Activated CD4-positive, alpha-beta T cell treated with anti-CD3 and anti-CD28 coated beads, Interleukin-2, amount 10 ng/mL, durations not matched to agents 24 days and 14 days (primary cell): Measurements from ENCODE around the gene CR1L. TPM values are rescaled to one million over a fixed set of nuclear protein-coding genes. Genes with fewer than 3 reads are reported as not detected.
"Not testable (repeated sequence)": the region's sequence is repeated elsewhere in the genome, so short reads cannot be mapped to it uniquely, and the experiment has no call there.

ENCODE experiments used
- DNase-seq: peaks from one replicate; pipeline ENCODE4 v3.0.0; 2022
- H3K27ac Mint-ChIP-seq: one replicate; pipeline ENCODE4 v1.8.0; 2022; ENCODE audit warnings: mild to moderate bottlenecking, mixed read lengths
- H3K27me3 Mint-ChIP-seq: one replicate; pipeline ENCODE4 v1.8.0; 2022; ENCODE audit warnings: mixed read lengths
- H3K36me3 Mint-ChIP-seq: one replicate; pipeline ENCODE4 v1.8.0; 2022; ENCODE audit warnings: low read depth, mild to moderate bottlenecking, mixed read lengths
- H3K4me1 Mint-ChIP-seq: one replicate; pipeline ENCODE4 v1.8.0; 2021; ENCODE audit warnings: mixed read lengths
- H3K4me3 Mint-ChIP-seq: one replicate; pipeline ENCODE4 v1.8.0; 2022; ENCODE audit warnings: mild to moderate bottlenecking, moderate library complexity, mixed read lengths
- H3K9me3 Mint-ChIP-seq: one replicate; pipeline ENCODE4 v1.8.0; 2021; ENCODE audit warnings: mixed read lengths
- intact Hi-C: fragments of 100-400 bp; cut with micrococcal nuclease; formaldehyde crosslinking; loops from one replicate; pipeline ENCODE4 v1.15.1; 2023
- total RNA-seq: library from RNA; stranded (reverse); gene quantifications from 2 replicates; pipeline ENCODE4 v1.2.3, GENCODE V29; 2022

The CR1L gene
- total RNA-seq, 1 donor from 2014 or later: not detected

- no peak for DNase-seq
- Mint-ChIP-seq H3K36me3 (no peaks in the 10 kb centered on the region), H3K9me3 (peaks cover 6% of the 10 kb centered on the region), H3K4me1 (no peaks in the 10 kb centered on the region), H3K27me3 (peaks cover 10% of the 10 kb centered on the region), H3K27ac (no peak overlapping the region), H3K4me3 (no peak overlapping the region)
- intact Hi-C loops: no loop called here
Observed at GRCh38 chr1:207719234-207719633, 74.3 kb downstream of the CR1L start.

DNA sequence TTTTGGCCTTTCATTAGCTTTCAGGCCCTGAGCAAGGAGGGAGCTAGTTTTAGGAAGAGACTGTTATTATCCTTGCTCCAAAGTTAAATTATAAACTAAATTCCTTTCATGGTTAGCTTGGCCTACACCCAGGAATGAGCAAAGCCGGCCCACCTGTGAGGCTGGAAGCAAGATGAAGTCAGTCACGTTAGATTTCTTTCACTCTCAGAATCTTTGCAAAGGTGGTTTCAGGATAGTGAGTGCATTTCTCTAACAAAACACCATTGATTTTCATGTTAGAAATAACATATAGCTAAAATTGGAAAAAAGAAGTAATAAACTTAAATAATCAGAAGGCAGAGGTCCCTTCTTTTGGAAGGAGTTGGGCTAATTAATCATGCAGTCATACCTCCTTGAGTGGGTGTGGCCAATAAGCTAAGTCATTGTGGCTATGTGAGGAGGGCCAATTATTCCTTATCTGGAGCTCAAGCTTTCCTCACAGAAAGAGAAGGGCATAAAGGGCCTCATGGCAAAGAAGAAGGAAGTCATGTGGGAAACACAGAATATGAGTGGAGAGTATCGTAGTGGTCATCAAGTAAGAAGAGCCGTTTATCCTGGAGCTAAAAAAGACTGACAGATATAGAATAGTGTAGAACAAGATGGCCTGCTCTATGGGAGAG lies 83.4 kb downstream of the CR1L start:
- intact Hi-C loops, H3K4me3 Mint-ChIP-seq, H3K27ac Mint-ChIP-seq, H3K4me1 Mint-ChIP-seq, H3K36me3 Mint-ChIP-seq, H3K27me3 Mint-ChIP-seq, H3K9me3 Mint-ChIP-seq: not testable (repeated sequence)
- DNase-seq: peak; percentile 23

- H3K4me3 Mint-ChIP-seq, intact Hi-C loops, H3K27ac Mint-ChIP-seq, H3K4me1 Mint-ChIP-seq, H3K9me3 Mint-ChIP-seq, DNase-seq, H3K36me3 Mint-ChIP-seq: not testable (repeated sequence)
- peaks cover 13% of the 10 kb centered on the region for H3K27me3 Mint-ChIP-seq
Observed at GRCh38 chr1:207737503-207738157, 92.7 kb downstream of the CR1L start.

DNA sequence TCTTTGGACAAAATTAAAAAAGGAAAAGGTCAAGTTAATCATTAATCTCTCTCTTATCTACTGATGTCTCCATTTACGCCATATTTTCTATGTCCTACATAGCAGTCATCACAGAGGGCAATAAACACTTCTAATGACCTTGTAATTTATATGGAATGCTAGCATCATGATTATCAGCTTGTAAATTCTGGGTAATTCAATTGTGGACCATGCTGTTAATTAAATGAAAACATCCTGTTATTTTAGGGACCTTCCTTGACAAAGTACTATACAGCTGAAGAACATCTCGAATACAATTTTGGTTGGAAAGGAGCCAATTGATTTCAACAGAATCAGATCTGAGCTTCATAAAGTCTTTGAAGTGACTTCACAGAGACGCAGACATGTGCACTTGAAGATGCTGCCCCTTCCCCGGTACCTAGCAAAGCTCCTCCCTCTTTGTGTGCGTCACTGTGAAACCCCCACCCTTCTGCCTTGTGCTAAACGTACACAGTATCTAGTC lies 93.3 kb downstream of the CR1L start:
- H3K36me3 Mint-ChIP-seq, H3K4me1 Mint-ChIP-seq, H3K27ac Mint-ChIP-seq, DNase-seq, H3K4me3 Mint-ChIP-seq, H3K9me3 Mint-ChIP-seq, intact Hi-C loops: not testable (repeated sequence)
- peaks cover 13% of the 10 kb centered on the region for H3K27me3 Mint-ChIP-seq

GRCh38 chr1:207740207-207740606 lies 95.3 kb downstream of the CR1L start:
- no peak overlapping the region for H3K4me3 Mint-ChIP-seq
- peaks cover 5% of the 10 kb centered on the region for H3K4me1 Mint-ChIP-seq
- H3K27me3 Mint-ChIP-seq: peaks cover 13% of the 10 kb centered on the region
- DNase-seq: no peak
- no peak overlapping the region for H3K27ac Mint-ChIP-seq
- H3K36me3 Mint-ChIP-seq: no peaks in the 10 kb centered on the region
- no peaks in the 10 kb centered on the region for H3K9me3 Mint-ChIP-seq
- intact Hi-C loops: no loop called here

DNA sequence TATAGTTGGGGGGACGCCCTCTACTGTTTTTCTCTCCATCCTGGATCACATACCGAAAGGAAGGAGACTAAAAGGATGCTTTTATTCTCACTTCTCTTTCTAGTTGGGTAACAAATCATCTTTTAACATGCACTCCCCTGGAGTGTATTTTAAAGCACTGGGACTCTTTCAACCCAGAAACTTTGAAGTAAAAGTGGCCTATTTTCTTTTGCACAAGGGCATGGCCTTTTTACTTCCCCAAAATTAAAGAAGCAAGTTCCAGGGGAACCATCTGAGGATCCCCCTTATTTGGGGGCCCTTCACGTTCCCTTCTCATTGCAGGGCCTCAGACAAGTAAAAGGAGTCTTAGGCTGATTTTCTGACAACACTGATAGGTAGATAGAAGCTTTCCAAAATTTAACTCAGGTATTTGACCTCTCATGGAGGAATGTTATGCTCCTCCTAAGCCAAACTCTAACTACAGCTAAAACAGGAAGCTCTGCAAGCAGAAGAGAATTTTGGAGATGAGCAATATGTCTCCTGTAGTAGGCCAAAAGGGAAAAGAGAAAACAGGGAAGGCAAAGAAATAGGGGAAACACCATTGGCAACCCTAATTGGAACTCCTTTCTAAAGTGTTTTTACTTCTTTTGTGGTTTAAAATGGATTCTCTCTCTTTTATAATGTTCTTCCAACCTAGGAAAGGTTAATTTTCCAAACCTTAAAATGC lies 98.1 kb downstream of the CR1L start:
- peaks cover 11% of the 10 kb centered on the region for H3K27me3 Mint-ChIP-seq
- no peaks in the 10 kb centered on the region for H3K36me3 Mint-ChIP-seq
- H3K9me3 Mint-ChIP-seq: peaks cover 4% of the 10 kb centered on the region
- DNase-seq: no peak
- intact Hi-C loops: no loop called here
- H3K4me1 Mint-ChIP-seq: peaks cover 7% of the 10 kb centered on the region
- H3K27ac Mint-ChIP-seq: no peak overlapping the region
- no peak overlapping the region for H3K4me3 Mint-ChIP-seq

- H3K27ac Mint-ChIP-seq: no peak overlapping the region
- H3K36me3 Mint-ChIP-seq: no peaks in the 10 kb centered on the region
- DNase-seq: no peak
- peaks cover 4% of the 10 kb centered on the region for H3K9me3 Mint-ChIP-seq
- intact Hi-C loops: no loop called here
- H3K4me3 Mint-ChIP-seq: no peak overlapping the region
- peaks cover 8% of the 10 kb centered on the region for H3K4me1 Mint-ChIP-seq
- H3K27me3 Mint-ChIP-seq: peaks cover 2% of the 10 kb centered on the region
Observed at GRCh38 chr1:207744000-207744534, 99.1 kb downstream of the CR1L start.

GRCh38 chr1:207745285-207745684 lies 100.4 kb downstream of the CR1L start:
- no peaks in the 10 kb centered on the region for H3K36me3 Mint-ChIP-seq
- H3K27ac Mint-ChIP-seq: no peak overlapping the region
- intact Hi-C loops: no loop called here
- H3K4me3 Mint-ChIP-seq: no peak overlapping the region
- DNase-seq: no peak
- no peaks in the 10 kb centered on the region for H3K27me3 Mint-ChIP-seq
- H3K4me1 Mint-ChIP-seq: peaks cover 16% of the 10 kb centered on the region
- peaks cover 4% of the 10 kb centered on the region for H3K9me3 Mint-ChIP-seq

DNA sequence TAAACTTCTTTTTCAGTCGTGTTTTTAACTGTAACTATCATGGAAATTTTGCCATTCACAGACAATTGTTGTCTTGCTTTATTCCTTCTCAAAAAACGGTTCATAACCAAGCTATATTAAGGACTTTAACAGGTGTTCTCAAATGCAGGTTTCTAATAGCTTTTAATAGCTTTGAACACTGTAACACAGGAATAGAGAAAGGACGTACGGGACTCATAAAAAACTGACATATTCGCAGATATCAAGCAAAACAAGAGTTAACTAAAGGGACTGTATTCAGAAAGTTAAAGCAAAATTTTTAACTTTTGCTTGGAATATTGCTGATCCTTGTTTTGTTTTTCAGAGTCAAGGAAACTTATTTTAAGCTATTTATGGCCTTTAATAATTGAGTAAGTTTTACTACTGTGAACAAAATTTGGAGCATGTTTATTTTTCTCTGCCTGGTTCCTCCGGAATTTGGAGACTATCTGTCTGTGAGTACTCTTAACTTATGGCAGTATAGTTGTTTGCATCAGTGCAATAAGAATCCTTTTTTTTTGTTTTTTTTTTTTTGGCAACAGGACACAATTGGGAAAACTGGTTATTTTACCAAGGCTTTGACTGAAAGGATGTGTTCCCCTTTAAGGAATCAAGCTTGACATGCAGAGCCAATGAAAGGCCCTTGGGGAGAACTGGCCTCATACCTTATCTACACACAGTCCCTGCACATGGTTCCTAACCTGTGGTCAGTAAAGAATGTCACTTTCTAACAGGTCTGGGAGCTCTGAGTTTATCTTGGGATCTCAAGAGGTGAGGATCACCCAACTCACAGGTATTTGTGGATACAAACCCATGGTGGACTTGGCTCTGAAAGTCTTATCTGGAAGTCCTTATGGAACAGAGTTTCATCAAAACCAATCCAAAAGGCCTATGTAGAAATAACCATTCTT lies 101.2 kb downstream of the CR1L start:
- H3K9me3 Mint-ChIP-seq: peaks cover 4% of the 10 kb centered on the region
- DNase-seq: no peak
- intact Hi-C loops: no loop called here
- H3K4me3 Mint-ChIP-seq: no peak overlapping the region
- H3K4me1 Mint-ChIP-seq: peaks cover 19% of the 10 kb centered on the region
- no peaks in the 10 kb centered on the region for H3K27me3 Mint-ChIP-seq
- no peak overlapping the region for H3K27ac Mint-ChIP-seq
- no peaks in the 10 kb centered on the region for H3K36me3 Mint-ChIP-seq

DNA sequence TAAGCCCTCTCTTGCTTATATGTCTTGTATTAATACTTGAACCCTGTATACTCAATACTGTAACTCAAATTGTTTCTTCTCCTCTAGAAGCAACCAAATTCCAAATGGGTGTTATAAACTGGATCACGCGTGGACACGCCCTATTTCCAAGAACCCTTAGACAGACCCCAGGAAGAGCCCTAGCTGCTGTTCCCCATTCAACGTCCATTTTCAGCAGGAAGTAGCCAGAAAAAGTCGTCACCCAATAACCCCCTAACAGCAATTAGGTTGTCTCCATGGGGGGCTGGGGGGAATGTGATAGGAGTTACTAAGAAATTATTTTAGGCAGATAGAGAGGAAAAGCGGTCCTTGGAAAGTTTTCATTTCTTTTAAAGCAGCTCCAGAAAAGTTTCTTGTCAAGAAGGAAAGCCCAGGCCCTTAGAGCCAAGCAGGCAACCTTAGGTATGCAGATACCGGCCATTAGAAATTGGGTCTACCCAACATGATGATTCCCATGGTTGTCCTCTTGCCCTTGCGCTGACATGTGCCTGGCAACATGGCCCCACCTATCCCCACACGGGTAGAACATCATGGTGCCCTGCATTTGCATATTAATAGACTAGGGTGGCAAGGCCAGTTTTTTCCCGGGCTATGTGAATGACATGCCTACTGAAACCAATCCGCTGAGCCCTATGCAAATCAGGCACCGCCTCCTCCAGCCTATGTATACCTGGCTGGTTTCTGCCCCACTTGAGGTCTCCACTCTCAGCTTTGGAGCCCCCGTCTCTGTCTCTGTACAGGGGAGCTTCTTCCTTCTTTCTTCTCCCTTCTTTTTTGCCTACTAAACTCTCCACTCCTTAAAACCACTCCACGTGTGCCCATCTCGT lies 102.9 kb downstream of the CR1L start:
- H3K9me3 Mint-ChIP-seq: peaks cover 4% of the 10 kb centered on the region
- no peak overlapping the region for H3K27ac Mint-ChIP-seq
- peaks cover 3% of the 10 kb centered on the region for H3K36me3 Mint-ChIP-seq

DNA sequence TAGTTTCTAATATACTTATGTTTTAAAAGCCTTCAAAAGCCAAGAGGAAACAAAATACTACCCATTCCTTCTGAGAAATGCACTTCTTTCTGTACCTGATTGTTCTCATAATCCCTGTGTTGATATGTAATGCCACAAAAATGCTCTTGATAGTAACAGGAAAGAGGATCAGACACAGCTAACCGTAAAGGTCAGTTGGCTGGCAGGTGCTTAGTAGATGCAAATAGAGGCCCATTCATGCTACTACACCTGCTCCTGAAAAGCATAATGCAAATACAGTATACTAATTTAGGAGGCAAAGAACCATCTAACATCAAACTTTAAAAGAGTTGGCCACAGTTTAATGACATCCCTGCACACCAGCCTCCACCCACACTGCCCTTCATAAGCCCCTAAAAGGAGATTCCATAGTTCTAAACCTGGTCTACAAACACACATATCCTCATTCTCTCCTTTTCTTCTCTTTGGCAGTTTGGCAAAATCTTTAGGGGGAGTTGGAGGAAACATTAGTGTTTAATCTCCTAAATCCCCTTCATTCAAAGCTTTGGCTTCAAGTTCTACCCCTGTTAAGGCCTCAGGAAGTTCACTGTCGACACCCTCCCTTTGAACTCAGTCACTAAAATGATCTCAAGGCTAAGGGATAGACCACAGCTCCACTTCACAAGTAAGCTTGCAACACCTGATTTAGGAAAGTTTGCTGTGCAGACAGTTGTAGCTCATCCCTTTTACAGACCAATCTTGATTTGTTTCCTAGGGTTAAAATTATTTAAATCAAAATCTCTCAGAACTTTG lies 104.0 kb downstream of the CR1L start:
- H3K36me3 Mint-ChIP-seq: peaks cover 3% of the 10 kb centered on the region
- H3K27me3 Mint-ChIP-seq: no peaks in the 10 kb centered on the region
- H3K4me3 Mint-ChIP-seq: peak overlapping the region; percentile 18
- peaks cover 34% of the 10 kb centered on the region for H3K4me1 Mint-ChIP-seq
- peaks cover 4% of the 10 kb centered on the region for H3K9me3 Mint-ChIP-seq
- no peak overlapping the region for H3K27ac Mint-ChIP-seq
- DNase-seq: peak; percentile 67
- intact Hi-C loops: no loop called here

More for the DNA sequence above, 102.9 kb downstream of the CR1L start:
- no peak for DNase-seq
- Mint-ChIP-seq H3K4me3 (no peak overlapping the region), H3K4me1 (peaks cover 25% of the 10 kb centered on the region), H3K27me3 (no peaks in the 10 kb centered on the region)
- intact Hi-C loops: no loop called here
